RKO (cell line): ENCODE results near the gene ENTHD1.

ENCODE experiments used
- DNase-seq: peaks from one replicate; pipeline ENCODE4 v3.0.0-alpha.2; 2016; ENCODE audit warnings: low spot score

ENTHD1 gene

DNA sequence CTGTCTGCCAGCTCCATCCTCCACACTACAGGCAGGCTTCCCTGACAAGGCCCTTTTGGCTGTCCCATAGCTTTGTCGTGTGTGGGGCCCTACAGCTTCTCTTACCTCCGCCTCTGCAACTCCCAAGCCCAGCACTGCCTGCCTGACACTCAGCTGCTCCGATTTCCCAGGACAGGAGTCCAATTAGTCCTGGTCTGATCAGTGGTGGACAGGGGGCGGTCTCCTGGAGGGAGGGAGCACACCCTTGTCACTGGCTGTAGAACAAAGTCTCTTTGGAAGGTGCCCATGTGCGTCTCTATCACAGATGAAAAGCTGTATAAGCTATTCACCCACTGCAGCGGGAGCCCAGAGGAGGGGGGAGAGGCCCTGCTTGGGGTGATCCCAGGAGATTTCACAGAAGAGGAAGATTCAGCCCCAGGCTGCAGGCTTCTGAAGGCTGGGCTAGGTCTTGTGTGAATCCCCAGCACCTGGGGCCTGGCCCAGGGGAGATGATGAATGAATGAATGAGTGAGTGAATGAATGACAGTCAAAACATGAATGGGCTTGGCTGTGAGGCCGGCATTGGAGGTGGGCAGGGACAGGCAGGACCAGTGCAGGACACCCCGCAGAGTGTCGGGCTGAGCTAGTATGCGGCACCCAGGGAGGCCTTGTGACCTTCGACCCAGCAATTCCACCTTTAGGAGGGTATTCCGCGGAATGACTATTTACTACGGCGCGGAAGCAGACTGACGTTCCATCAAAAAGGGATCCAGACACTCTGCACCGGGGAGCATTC, 180.6 kb downstream of the ENTHD1 start:
- no peak for DNase-seq

DNA sequence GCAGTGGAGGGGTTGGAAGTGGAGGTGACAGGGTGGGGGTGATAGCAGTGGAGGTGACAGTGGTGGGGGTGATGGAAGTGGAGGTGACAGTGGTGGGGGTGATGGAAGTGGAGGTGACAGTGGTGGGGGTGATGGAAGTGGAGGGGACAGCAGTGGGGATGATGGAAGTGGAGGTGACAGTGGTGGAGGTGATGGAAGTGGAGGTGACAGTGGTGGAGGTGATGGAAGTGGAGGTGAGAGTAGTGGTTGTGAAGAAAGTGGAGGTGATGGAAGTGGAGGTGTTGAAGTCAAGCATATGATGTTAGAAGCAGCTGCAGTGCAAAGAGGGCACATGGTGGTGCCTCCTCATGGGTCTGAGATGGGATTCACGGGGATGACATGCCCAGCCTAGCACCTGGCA, 181.5 kb downstream of the ENTHD1 start:
- DNase-seq, result no peak

DNA sequence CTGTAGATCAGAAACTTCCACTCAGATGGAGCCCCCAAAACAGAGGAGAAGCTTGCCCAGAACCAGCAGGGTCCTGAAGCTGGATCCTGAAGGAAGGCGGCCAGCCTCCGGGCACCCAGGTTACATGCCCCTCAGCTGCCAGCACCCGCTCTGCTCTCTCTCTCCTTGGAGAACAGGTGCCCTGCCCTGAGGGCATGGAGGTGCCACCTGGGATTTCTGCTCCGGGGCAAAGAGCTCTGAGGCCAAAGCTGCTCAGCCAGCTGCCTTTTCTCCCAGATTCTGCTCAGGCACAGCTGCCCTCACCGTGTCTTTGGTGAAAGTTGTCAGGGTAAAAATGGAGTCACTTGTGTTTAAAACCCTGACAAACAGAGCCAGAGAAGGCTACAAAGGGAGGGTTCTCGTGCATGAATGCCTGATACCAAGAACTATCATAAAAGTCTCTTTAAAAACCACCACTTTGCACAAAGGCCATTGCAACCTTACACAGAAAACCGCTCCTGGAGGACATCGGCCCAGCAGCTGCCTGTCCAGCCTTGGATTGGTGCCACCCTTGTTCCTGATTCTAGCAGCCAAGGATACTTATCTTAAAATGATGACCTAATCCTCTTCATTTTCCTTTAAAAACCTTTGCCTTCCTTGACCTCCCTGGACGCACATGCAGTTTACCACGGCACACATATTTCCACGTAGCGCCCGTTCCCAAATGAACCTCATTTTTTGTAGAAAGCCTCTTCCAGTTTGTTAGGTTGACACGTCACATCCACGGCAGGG, 183.0 kb downstream of the ENTHD1 start:
- no peak for DNase-seq

- DNase-seq, result no peak
Observed at GRCh38 chr22:39707816-39708215, 185.7 kb downstream of the ENTHD1 start.

GRCh38 chr22:39707351-39707750, 186.2 kb downstream of the ENTHD1 start:
- DNase-seq, result no peak

DNA sequence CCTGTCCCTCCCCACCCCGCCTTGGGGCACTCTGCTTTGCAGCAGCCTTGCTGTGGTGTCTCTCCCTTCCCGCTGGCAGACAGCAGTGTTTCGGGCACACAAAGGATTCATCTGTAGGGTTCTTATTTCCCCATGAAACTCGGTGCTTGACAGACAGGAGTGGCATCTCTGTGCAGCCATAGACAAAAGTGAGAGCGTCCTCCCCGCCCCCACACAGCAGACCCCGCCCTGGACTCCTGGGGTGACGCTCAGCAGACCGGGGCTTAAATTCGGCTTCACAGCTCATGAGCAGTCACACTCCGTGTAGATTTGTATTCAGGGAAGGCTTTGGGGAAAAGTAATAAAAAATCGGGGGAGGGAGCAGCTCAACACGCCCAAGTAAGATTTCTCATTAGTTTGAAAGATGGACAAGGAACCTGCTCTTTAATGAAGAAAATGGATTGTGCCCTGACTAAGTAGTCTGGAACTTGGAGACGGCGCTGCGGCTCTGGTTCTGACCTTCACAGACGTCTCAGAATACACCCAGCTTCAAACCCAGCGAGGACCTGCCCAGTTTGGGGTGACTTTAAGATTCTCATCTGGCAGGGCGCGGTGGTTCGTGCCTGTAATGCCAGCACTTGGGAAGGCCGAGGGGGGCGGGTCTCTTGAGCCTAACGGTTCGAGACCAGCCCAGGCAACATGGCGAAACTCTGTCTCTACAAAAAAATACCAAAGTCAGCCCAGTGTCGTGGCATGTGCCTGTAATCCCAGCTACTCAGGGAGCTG, 187.0 kb downstream of the ENTHD1 start:
- DNase-seq, result no peak

DNA sequence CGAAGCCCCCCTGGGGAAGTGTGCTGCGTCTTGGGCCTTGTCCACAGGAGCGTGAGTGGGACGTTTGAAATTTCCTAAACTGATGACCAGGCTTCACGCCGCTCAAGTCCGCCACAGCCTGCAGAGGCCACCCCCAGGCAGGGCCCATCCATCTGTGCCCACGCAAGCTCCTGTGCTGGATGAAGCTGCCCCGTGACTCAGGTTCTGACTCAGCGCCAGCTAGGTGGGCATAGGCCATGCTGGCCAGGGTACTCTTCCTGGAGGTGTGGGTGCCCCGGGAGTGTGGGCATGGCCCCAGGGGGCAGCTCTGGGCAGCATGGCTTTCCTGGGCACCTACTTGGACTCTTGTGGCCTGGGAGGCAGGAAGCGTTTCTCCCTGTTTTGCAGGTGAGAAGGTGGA, 188.2 kb downstream of the ENTHD1 start:
- no peak for DNase-seq

DNA sequence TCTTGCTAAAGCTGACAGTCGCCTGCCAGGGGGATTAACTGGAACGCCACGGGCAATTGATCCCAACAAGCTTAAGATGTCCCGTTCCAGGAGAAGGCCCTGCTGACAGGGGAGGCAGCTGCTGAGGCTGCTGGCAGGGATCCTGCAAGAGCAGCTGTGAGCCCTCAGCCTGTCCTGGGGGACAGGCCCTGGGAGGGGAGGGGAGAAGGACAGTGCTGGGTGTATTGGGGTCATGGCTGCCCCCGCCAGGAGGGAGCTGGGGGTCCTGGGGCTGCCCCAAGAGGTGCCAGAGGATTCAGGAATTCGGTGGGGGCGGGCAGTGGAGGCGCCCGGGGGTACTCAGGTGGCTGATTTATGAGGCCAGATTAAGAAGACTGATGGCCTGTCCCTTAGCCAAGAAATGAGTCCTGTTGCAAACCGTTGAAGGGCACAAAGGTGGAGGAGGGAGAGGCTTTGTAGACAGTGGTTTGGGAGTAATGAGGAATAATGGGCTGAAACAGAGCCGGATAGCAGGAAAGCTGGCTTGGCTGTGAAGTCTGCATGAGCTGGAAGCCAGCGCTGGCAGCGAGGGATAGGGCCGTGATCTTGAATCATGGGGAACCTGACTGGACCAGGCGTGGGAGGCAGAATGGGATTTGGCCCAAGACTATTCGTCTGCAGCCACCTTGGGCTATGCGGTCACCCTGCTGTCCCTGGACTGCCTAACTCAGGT, 189.5 kb downstream of the ENTHD1 start:
- DNase-seq, result no peak

GRCh38 chr22:39703091-39703490, 190.5 kb downstream of the ENTHD1 start:
- DNase-seq, result no peak

DNA sequence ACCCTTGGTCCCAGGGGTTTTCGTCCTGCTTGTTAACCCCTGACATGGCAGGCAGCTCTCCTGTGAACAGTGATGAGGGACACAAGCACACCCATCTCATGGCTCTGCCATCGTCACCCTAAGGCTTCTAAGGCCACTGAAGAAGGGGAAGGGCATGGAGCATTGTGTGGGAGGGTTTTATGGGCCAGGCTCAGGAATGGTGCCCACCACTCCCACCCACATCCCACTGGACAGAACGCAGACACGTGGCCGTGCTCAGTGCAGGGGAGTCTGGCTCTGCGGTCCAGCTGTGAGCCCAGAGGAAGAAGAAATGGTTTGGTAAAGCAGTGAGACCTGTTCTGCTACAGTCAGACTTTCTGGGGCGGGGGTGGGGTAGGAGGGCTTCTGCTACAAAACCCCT, 193.0 kb downstream of the ENTHD1 start:
- DNase-seq, result no peak

DNA sequence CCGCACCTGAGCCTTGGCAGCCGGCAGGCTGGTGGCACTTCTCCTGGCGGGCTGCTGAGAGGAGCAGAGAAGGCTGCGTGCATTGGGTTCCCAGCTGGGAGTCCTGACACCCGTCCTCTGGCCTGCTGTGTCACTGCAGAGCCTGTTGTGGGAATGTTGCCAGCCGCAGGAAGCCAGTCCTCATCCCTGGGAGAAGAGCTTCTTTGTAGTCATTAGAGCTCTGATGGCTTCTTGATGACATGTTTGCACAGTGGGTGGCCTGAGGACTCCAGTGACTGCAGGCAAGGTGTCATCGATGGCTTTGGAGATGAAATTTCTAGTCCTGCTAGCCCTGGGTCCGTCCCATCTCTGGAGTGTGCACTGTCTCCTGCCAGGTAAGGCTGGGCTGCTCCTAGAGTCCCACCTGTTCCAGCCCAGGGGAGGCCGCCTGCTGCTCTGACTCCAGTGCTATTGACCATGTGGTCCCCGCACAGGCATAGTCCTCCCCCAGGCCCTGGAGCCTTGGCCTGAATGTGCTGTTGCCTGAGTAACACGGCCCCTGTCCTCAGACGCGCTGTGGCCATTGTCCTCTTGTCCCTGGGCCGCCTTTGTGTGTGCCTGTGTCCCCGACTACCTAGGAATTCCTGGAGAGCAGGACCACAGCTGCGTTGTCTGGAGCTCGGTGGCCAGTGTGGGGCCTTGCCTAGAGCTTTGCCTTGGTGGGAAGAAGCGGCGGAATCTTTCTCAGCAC, 193.8 kb downstream of the ENTHD1 start:
- no peak for DNase-seq

GRCh38 chr22:39697790-39698430, 195.7 kb downstream of the ENTHD1 start:
- no peak for DNase-seq

DNA sequence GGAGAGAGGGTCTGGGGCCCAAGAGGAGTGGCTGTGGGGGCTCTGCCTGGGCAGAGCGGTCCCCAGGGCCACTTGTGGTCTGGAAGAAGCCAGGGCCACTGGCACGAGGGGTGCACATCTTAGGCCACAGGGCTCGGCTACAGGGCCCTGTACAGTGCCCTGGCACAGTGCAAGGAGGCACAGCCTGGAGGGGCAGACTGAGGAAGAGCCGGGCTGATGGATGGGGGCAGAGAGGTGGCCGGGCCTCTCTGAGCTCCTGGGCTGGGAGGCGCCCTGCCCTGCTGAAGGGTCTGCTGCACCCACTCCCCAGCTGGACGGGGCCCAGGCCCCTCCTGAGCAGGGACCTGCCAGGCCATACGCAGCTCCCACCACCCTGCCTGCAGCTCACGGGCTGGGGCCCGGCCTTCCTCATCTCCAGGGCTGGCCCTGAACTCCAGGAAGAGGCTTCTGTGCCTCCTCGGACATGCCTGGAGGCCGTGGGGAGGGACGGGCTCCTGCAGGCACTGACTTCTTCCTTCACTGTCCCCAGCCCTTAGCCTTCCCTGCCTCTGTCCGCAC, 199.5 kb downstream of the ENTHD1 start:
- DNase-seq, result no peak
